H1 (cell line): Measurements from ENCODE around the gene BCL2L1. TPM values are rescaled to one million over a fixed set of nuclear protein-coding genes. Genes with fewer than 3 reads are reported as not detected.

Experiments
- ASH2L ChIP-seq: fragments of 200-600, 300-600 bp; sonication (generic); IDR thresholded peaks from one replicate; pipeline ENCODE4 v1.7.1; 2017; ENCODE audit warnings: low read length
- ATF2 ChIP-seq: IDR thresholded peaks from 2 replicates; pipeline ENCODE4 v1.6.1; 2012; ENCODE audit warnings: low read length, inconsistent platforms
- ATF3 ChIP-seq: IDR thresholded peaks from 2 replicates; pipeline ENCODE4 v1.6.1; 2011; ENCODE audit warnings: low read depth, mild to moderate bottlenecking, low read length; ENCODE audit not compliant: insufficient read depth
- BACH1 ChIP-seq: IDR thresholded peaks from 2 replicates; pipeline ENCODE4 v1.6.1; 2012; ENCODE audit warnings: low read length, improper control_type of control experiment
- BRCA1 ChIP-seq: IDR thresholded peaks from 2 replicates; pipeline ENCODE4 v1.6.1; 2012; ENCODE audit warnings: low read depth, low read length, improper control_type of control experiment
- CEBPB ChIP-seq: IDR thresholded peaks from 2 replicates; pipeline ENCODE4 v1.6.1; 2012; ENCODE audit warnings: low read depth, low read length
- CHD1 ChIP-seq: IDR thresholded peaks from 2 replicates; pipeline ENCODE4 v1.6.1; 2012; ENCODE audit warnings: low read depth, low read length, improper control_type of control experiment
- EGR1 ChIP-seq: IDR thresholded peaks from 2 replicates; pipeline ENCODE4 v1.6.1; 2011; ENCODE audit warnings: low read depth, low read length, borderline replicate concordance
- FOSL1 ChIP-seq: IDR thresholded peaks from 2 replicates; pipeline ENCODE4 v1.6.1; 2011; ENCODE audit warnings: mild to moderate bottlenecking, low read depth, low read length, moderate library complexity; ENCODE audit not compliant: insufficient read depth
- GTF2F1 ChIP-seq: IDR thresholded peaks from 2 replicates; pipeline ENCODE4 v1.6.1; 2012; ENCODE audit warnings: low read depth, low read length, improper control_type of control experiment, borderline replicate concordance
- JUND ChIP-seq: IDR thresholded peaks from 2 replicates; pipeline ENCODE4 v1.6.1; 2011; ENCODE audit warnings: mild to moderate bottlenecking, improper control_type of control experiment, low read length
- MAFK ChIP-seq: IDR thresholded peaks from 2 replicates; pipeline ENCODE4 v1.6.1; 2012; ENCODE audit warnings: low read depth, mild to moderate bottlenecking, improper control_type of control experiment, low read length
- PHF8 ChIP-seq: fragments of 200-600 bp; sonication (generic); conservative IDR thresholded peaks from 2 replicates; pipeline ENCODE4 v1.7.1; 2012; ENCODE audit warnings: low read depth, mild to moderate bottlenecking, inconsistent platforms, low read length, moderate library complexity
- RAD21 ChIP-seq, 2 experiments: IDR thresholded peaks in 1 of 2; conservative IDR thresholded peaks in 1 of 2; 2 replicates each; pipeline ENCODE4 v1.6.1; 2011; ENCODE audit warnings: low read depth in 2 of 2, low read length in 2 of 2, improper control_type of control experiment in 1 of 2, inconsistent platforms in 1 of 2, mild to moderate bottlenecking in 1 of 2, moderate library complexity in 1 of 2
- RFX5 ChIP-seq: IDR thresholded peaks from 2 replicates; pipeline ENCODE4 v1.6.1; 2011; ENCODE audit warnings: low read depth, low read length, improper control_type of control experiment, borderline replicate concordance
- RNF2 ChIP-seq: fragments of 200-900, 300-1000 bp; sonication (generic); IDR thresholded peaks from 2 replicates; pipeline ENCODE4 v1.7.1; 2016; ENCODE audit warnings: borderline replicate concordance, low read depth, mild to moderate bottlenecking, antibody characterized with exemption, low read length; ENCODE audit not compliant: poor library complexity, severe bottlenecking; ENCODE audit errors: missing control alignments
- SIRT6 ChIP-seq: IDR thresholded peaks from one replicate; pipeline ENCODE4 v1.7.1; 2012; ENCODE audit warnings: low read length, inconsistent platforms
- SIX5 ChIP-seq: IDR thresholded peaks from 2 replicates; pipeline ENCODE4 v1.6.1; 2011; ENCODE audit warnings: mild to moderate bottlenecking, low read depth, low read length
- SP1 ChIP-seq: IDR thresholded peaks from 2 replicates; pipeline ENCODE4 v1.6.1; 2011; ENCODE audit warnings: low read depth, low read length
- SP4 ChIP-seq: IDR thresholded peaks from 2 replicates; pipeline ENCODE4 v1.6.1; 2012; ENCODE audit warnings: low read length, inconsistent platforms
- SRF ChIP-seq: IDR thresholded peaks from 2 replicates; pipeline ENCODE4 v1.6.1; 2011; ENCODE audit warnings: mild to moderate bottlenecking, low read depth, low read length, moderate library complexity
- SUZ12 ChIP-seq: fragments of 200-600 bp; sonication (generic); IDR thresholded peaks from 2 replicates; pipeline ENCODE4 v1.6.1; 2012; ENCODE audit warnings: mild to moderate bottlenecking, inconsistent platforms, low read length, moderate library complexity, mixed read lengths
- TAF7 ChIP-seq: optimal IDR thresholded peaks from 2 replicates; pipeline ENCODE3; 2011; ENCODE audit warnings: low read depth, mild to moderate bottlenecking, inconsistent platforms, low read length, moderate library complexity, borderline replicate concordance
- polyA plus RNA-seq, 7 experiments: library from polyadenylated mRNA; depleted of rRNA in 3 of 7; stranded (reverse) in 5 of 7; unstranded in 2 of 7; fragments of >200 nt in 5 of 7; fragments of 200-250 nt in 2 of 7; gene quantifications; 1 replicate in 5 of 7; 2 replicates in 1 of 7; 4 replicates in 1 of 7; pipeline versions ENCODE4 v1.2.1 to v1.2.3, GENCODE V29; 2011 to 2013; ENCODE audit warnings: missing spikeins in 2 of 7, mixed read lengths in 2 of 7
- total RNA-seq: library from RNA; stranded (reverse); fragmentation: NEBNext Ultra II Directional; extraction: Animal tissue kit (Norgen Biotek cat#: 25700); gene quantifications from 2 replicates; pipeline ENCODE4 v1.2.1, GENCODE V29; 2021

BCL2L1 gene
- total and polyA plus RNA-seq, 2 of the 8 experiments (the other 6 are each of a cell fraction or from before 2014, with no cell fraction given): 64.9 to 66.1 TPM

DNA sequence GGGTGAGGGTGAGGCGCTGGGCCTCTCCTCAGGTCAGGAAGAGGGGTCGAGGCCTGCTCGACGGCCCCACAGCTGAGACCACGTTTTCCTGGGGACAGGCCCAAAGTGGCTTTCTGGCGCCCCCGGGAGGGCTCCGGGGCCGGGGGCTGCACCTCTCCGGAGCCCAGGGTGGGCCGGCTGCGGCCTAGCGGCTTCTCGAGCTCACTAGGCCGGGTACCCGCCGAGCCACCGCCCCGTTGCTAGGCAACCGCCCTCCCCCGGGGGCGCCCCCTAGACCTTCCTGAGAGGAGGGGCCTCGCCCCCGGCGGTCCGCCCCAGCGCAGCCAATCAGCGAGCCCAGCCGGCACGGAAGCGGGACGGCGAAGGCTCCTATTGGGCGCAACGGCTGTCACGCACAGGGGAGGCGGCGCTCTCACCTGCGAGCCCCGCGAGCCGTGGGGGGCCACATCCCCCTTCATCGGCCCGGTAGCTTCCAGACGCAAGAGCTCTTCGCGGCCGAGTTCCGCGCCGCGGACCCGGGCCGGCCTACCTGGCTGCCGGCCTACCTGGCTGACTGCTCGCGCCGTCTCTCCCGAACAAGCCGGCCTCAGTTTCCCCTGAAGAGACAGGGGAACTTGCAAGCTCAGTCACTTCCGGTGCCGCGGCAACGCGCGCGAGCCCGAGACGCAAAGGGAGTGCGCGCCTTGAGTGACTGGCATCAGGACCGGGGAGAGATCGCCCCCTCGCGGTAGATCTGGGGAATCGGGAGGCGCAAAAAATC lies 831 bp upstream of the BCL2L1 start (continued):
- peak; percentile 50 for TF ChIP-seq TAF7
- peak; percentile 17; the same call in 1 of the 2 replicates for TF ChIP-seq MAFK
- TF ChIP-seq EGR1: no peak
- TF ChIP-seq FOSL1: no peak
- 0 out of 2 replicates have a peak, but pooled peaks have one; percentile 53 for TF ChIP-seq ATF2
- peak; percentile 23; the same call in 1 of the 2 replicates for TF ChIP-seq GTF2F1
- TF ChIP-seq PHF8: peak; percentile 88
- no peak for TF ChIP-seq ATF3
- TF ChIP-seq RFX5: no peak
- TF ChIP-seq CHD1: no peak
- TF ChIP-seq SP1: peak; percentile 98
- no peak for TF ChIP-seq CEBPB
- TF ChIP-seq RNF2: no peak
- TF ChIP-seq SRF: no peak
- TF ChIP-seq BRCA1: no peak
- TF ChIP-seq SIRT6: no peak
- no peak for TF ChIP-seq SUZ12
- TF ChIP-seq SP4: peak; percentile 78; the same call in 1 of the 2 replicates
- peak; percentile 98 to 99 for TF ChIP-seq RAD21 (IDR thresholded peaks at IDR 0.05 in 1 of 2, conservative IDR thresholded peaks at IDR 0.05 in 1 of 2; ENCODE audit: low read depth in 2 of 2, low read length in 2 of 2)
- peak; percentile 100 for TF ChIP-seq ASH2L
- TF ChIP-seq BACH1: no peak
- peak; percentile 51 for TF ChIP-seq JUND
- no peak for TF ChIP-seq SIX5
